Activated naive CD4-positive, alpha-beta T cell treated with anti-CD3 and anti-CD28 coated beads, Interleukin-2, amount 50 U/mL, for 72 hours (primary cell): ENCODE measurements around the gene DYRK3. TPM values are rescaled to one million over a fixed set of nuclear protein-coding genes. Genes with fewer than 3 reads are reported as not detected.

ENCODE experiments used
- total RNA-seq, 2 donors: library from RNA; stranded (reverse); gene quantifications; one replicate each; pipeline ENCODE4 v1.2.3, GENCODE V29; 2022

Gene DYRK3
- total RNA-seq, 2 donors from 2014 or later: 2.8 to 12.8 TPM

Other genes starting within 250 kb of the DYRK3 start
- 10 to 100 TPM in 1 of 2 donors, 1 to 10 TPM in 1; 4.5 to 40.7 TPM for gene IKBKE, start 165.1 kb upstream of the DYRK3 start, total RNA-seq
- 100 to 1,000 TPM; 212 to 239 TPM for gene RASSF5, start 128.0 kb upstream of the DYRK3 start, total RNA-seq
- gene EIF2D, start 23.1 kb upstream of the DYRK3 start, total RNA-seq: 100 to 1,000 TPM in 1 of 2 donors, 10 to 100 TPM in 1; 87.1 to 111 TPM
- gene MAPKAPK2, start 49.4 kb downstream of the DYRK3 start, total RNA-seq: 100 to 1,000 TPM in 1 of 2 donors, 10 to 100 TPM in 1; 69.4 to 116 TPM
- not detected for gene IL19, start 135.2 kb downstream of the DYRK3 start, total RNA-seq
- gene IL10, start 137.0 kb downstream of the DYRK3 start, total RNA-seq: under 1 TPM in 1 of 2 donors, not detected in 1; 0.29 TPM
- gene IL20, start 230.1 kb downstream of the DYRK3 start, total RNA-seq: not detected